D721Med (cell line): ENCODE data around the gene CDC25A.

Experiments used
- DNase-seq: peaks from one replicate; pipeline ENCODE4 v3.0.0; 2011; ENCODE audit warnings: low spot score; ENCODE audit not compliant: insufficient read length
- FAIRE-seq: peaks from 2 replicates; lab custom pipeline; 2011; peaks lifted over from hg19 to GRCh38; lab: Jason Lieb, UNC
- CTCF ChIP-seq: IDR thresholded peaks from 2 replicates; pipeline ENCODE4 v1.5.1; 2012; ENCODE audit warnings: mild to moderate bottlenecking, control low read depth; ENCODE audit not compliant: insufficient read depth; ENCODE audit errors: missing control alignments

CDC25A gene

GRCh38 chr3:48222616-48223513 lies 34.6 kb upstream of the CDC25A start, which contains the start of gene CAMP:
Gene CAMP, plus strand, starts transcription at chr3:48223495. Its CDS starts 17 bp downstream, at chr3:48223512.
- DNase-seq (no peak), FAIRE-seq (no peak)
- no peak for TF ChIP-seq CTCF

- DNase-seq (no peak), FAIRE-seq (no peak)
- no peak for TF ChIP-seq CTCF
These were observed 32.5 kb upstream of the CDC25A start for GRCh38 chr3:48220746-48221145.

- FAIRE-seq (no peak), DNase-seq (no peak)
- no peak for TF ChIP-seq CTCF
These were observed 31.3 kb upstream of the CDC25A start for GRCh38 chr3:48219543-48219942.

- no peak for DNase-seq
- no peak for TF ChIP-seq CTCF
- no peak for FAIRE-seq
These were observed 30.3 kb upstream of the CDC25A start for GRCh38 chr3:48218537-48218936.

- no peak for TF ChIP-seq CTCF
- FAIRE-seq (no peak), DNase-seq (no peak)
These were observed 29.2 kb upstream of the CDC25A start for GRCh38 chr3:48217449-48217848.

GRCh38 chr3:48215876-48216275 lies 27.7 kb upstream of the CDC25A start:
- no peak for FAIRE-seq
- TF ChIP-seq CTCF, result no peak
- DNase-seq, result no peak

GRCh38 chr3:48215466-48215865 lies 27.2 kb upstream of the CDC25A start:
- DNase-seq (no peak), FAIRE-seq (no peak)
- no peak for TF ChIP-seq CTCF
